ENCODE data around the gene CDC42BPB. TPM values are rescaled to one million over a fixed set of nuclear protein-coding genes. Genes with fewer than 3 reads are reported as not detected.
A peak's percentile ranks its signal among the peaks of the same experiment; 100 is the strongest.

The CDC42BPB gene
- total and polyA plus RNA-seq, 5 donors from 2014 or later = 0.08 to 19.2 (median 0.41) TPM

DNA sequence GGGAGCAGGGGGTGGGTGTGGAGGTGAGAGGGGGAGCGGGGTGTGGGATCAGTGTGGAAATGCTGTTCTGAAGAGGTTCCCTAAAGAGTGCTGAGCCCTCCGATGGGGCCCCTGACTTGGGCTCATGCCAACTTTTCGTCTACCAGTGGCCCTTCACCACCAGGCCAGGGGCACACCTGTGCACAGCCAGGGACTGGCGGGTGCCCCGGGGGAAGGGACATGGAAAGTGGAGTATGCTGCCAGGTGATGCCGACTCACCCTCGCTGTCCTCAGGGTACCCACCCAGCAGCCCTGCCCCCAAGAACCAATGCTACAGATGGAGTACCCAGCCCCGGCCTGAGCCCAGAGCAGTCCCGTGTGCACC lies 108.7 kb downstream of the CDC42BPB start:
- Histone ChIP-seq H3K4me3 (ENCODE audit: low read depth, low read length) (no peak overlapping the region), H3K4me1 (ENCODE audit: control insufficient read depth, insufficient read depth, low read length, poor library complexity, severe bottlenecking) (peaks cover 4% of the 10 kb centered on the region), H3K27me3 (ENCODE audit: control insufficient read depth, insufficient read depth, low read length) (no peaks in the 10 kb centered on the region), H3K27ac (ENCODE audit: insufficient read depth, low read length, poor library complexity, severe bottlenecking) (no peak overlapping the region), H3K36me3 (ENCODE audit: control insufficient read depth, insufficient read depth, low read length) (peaks cover 2% of the 10 kb centered on the region), H3K9me3 (ENCODE audit: control insufficient read depth in 2 of 2, low read length in 2 of 2) (no peaks in the 10 kb centered on the region)
- Mint-ChIP-seq H3K36me3 (peaks cover 5% of the 10 kb centered on the region), H3K4me1 (peaks cover 0 to 24% (median 8%) of the 10 kb centered on the region in 4 donors), H3K9me3 (no peaks in the 10 kb centered on the region), H3K27me3 (no peaks in the 10 kb centered on the region), H3K27ac (peak overlapping the region; percentile 12 to 93 (median 56)), H3K4me3 (peak overlapping the region in 2 of 4 donors; percentile 5 to 39)
- ATAC-seq (ENCODE audit: low read depth in 2 of 2) = no peak
- DNase-seq = no peak

DNA sequence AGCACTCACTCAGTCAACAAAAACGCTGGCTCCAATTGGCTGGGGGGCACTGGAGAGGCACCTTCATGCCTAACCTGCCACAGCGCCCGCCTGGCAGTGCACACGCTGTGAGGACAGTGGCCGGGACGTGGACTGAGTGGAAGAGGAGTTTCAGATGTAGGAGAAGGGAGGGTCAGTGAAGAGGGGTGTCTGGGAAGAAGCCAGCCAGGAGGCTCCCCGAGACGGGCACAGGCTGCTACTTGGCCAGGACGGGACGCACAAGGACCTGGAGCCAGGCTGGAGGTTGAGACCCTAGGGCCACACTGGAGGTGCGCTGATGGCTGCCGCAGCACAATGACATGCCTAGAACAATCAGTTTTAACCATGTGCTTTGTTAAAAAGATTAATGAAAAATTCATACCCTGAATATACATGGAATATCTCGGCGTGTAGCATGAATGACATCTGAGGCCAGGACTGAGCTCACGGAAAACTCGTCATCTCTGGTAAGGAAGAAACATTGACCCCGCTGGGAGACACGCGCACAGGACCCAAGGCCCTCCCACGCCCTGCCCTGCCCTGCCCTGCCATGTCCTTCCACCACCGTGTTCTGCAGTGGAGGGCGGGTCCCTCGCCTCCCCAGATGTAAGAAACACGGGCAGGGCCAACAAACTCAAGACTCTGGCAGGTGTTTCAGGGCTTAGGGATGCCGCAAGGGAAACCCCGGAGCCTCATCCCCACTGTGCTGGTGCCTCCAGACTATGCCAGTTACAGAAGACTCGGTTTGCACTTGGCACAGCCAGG lies 109.8 kb downstream of the CDC42BPB start:
- H3K27me3 Mint-ChIP-seq = no peaks in the 10 kb centered on the region
- peak overlapping the region in 2 of 3 donors; percentile 70 to 86 for H3K27ac Mint-ChIP-seq
- DNase-seq (no peak), ATAC-seq (ENCODE audit: low read depth in 2 of 2) (no peak)
- Histone ChIP-seq H3K36me3 (ENCODE audit: control insufficient read depth, insufficient read depth, low read length) (peaks cover 2% of the 10 kb centered on the region), H3K4me3 (ENCODE audit: low read depth, low read length) (no peak overlapping the region), H3K27me3 (ENCODE audit: control insufficient read depth, insufficient read depth, low read length) (no peaks in the 10 kb centered on the region), H3K27ac (ENCODE audit: insufficient read depth, low read length, poor library complexity, severe bottlenecking) (no peak overlapping the region), H3K9me3 (ENCODE audit: control insufficient read depth in 2 of 2, low read length in 2 of 2) (no peaks in the 10 kb centered on the region), H3K4me1 (ENCODE audit: control insufficient read depth, insufficient read depth, low read length, poor library complexity, severe bottlenecking) (peaks cover 4% of the 10 kb centered on the region)
- H3K9me3 Mint-ChIP-seq = no peaks in the 10 kb centered on the region
- peak overlapping the region in 1 of 4 donors; percentile 83 for H3K4me3 Mint-ChIP-seq
- peaks cover 0 to 24% (median 8%) of the 10 kb centered on the region in 4 donors for H3K4me1 Mint-ChIP-seq
- peaks cover 8% of the 10 kb centered on the region for H3K36me3 Mint-ChIP-seq

- H3K27ac ChIP-seq (ENCODE audit: insufficient read depth, low read length, poor library complexity, severe bottlenecking) = no peak overlapping the region
- Mint-ChIP-seq H3K4me1 (peaks cover 0 to 24% (median 8%) of the 10 kb centered on the region in 4 donors), H3K4me3 (no peak overlapping the region), H3K36me3 (peaks cover 8% of the 10 kb centered on the region), H3K27ac (no peak overlapping the region), H3K9me3 (no peaks in the 10 kb centered on the region), H3K27me3 (no peaks in the 10 kb centered on the region)
- no peaks in the 10 kb centered on the region for H3K9me3 ChIP-seq (ENCODE audit: control insufficient read depth in 2 of 2, low read length in 2 of 2)
- ATAC-seq (ENCODE audit: low read depth in 2 of 2) (no peak), DNase-seq (no peak)
- peaks cover 2% of the 10 kb centered on the region for H3K36me3 ChIP-seq (ENCODE audit: control insufficient read depth, insufficient read depth, low read length)
- no peaks in the 10 kb centered on the region for H3K27me3 ChIP-seq (ENCODE audit: control insufficient read depth, insufficient read depth, low read length)
- H3K4me1 ChIP-seq (ENCODE audit: control insufficient read depth, insufficient read depth, low read length, poor library complexity, severe bottlenecking) = peaks cover 4% of the 10 kb centered on the region
- no peak overlapping the region for H3K4me3 ChIP-seq (ENCODE audit: low read depth, low read length)
Measured at GRCh38 chr14:102945346-102946130, 111.8 kb downstream of the CDC42BPB start.

GRCh38 chr14:102944448-102945330 lies 112.7 kb downstream of the CDC42BPB start:
- Mint-ChIP-seq H3K27me3 (no peaks in the 10 kb centered on the region), H3K27ac (no peak overlapping the region), H3K36me3 (peaks cover 8% of the 10 kb centered on the region), H3K4me1 (peaks cover 0 to 23% (median 8%) of the 10 kb centered on the region in 4 donors), H3K9me3 (no peaks in the 10 kb centered on the region), H3K4me3 (no peak overlapping the region)
- DNase-seq (no peak), ATAC-seq (ENCODE audit: low read depth in 2 of 2) (no peak)
- H3K4me3 ChIP-seq (ENCODE audit: low read depth, low read length) = no peak overlapping the region
- H3K9me3 ChIP-seq (ENCODE audit: control insufficient read depth in 2 of 2, low read length in 2 of 2) = no peaks in the 10 kb centered on the region
- H3K4me1 ChIP-seq (ENCODE audit: control insufficient read depth, insufficient read depth, low read length, poor library complexity, severe bottlenecking) = peaks cover 4% of the 10 kb centered on the region
- no peak overlapping the region for H3K27ac ChIP-seq (ENCODE audit: insufficient read depth, low read length, poor library complexity, severe bottlenecking)
- no peaks in the 10 kb centered on the region for H3K27me3 ChIP-seq (ENCODE audit: control insufficient read depth, insufficient read depth, low read length)
- peaks cover 2% of the 10 kb centered on the region for H3K36me3 ChIP-seq (ENCODE audit: control insufficient read depth, insufficient read depth, low read length)

DNA sequence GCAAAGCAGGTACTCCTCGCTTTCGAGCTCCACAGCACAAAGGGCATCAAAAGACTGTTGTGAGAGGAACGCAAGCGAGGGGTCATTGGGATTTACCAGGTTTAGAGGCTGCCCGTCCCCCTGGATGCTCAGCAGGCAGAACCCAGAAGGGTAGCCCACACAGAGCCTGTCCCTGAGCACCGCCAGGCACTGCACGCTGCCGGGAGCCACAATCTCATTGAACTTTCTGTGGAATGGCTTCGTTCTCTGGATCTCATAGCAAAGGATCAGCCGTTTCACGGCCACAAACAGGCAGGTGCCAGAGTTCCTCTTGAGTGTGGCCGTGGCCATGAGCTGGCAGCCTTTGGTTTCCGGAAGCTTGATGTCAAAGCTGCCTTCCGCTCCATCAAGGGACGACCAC lies 113.4 kb downstream of the CDC42BPB start:
- Mint-ChIP-seq H3K36me3 (peaks cover 4% of the 10 kb centered on the region), H3K27me3 (no peaks in the 10 kb centered on the region), H3K4me1 (peaks cover 0 to 15% (median 6%) of the 10 kb centered on the region in 4 donors), H3K27ac (peak overlapping the region in 1 of 3 donors; percentile 46), H3K9me3 (no peaks in the 10 kb centered on the region), H3K4me3 (no peak overlapping the region)
- DNase-seq (no peak), ATAC-seq (ENCODE audit: low read depth in 2 of 2) (no peak)
- no peaks in the 10 kb centered on the region for H3K27me3 ChIP-seq (ENCODE audit: control insufficient read depth, insufficient read depth, low read length)
- no peak overlapping the region for H3K4me3 ChIP-seq (ENCODE audit: low read depth, low read length)
- H3K9me3 ChIP-seq (ENCODE audit: control insufficient read depth in 2 of 2, low read length in 2 of 2) = no peaks in the 10 kb centered on the region
- H3K36me3 ChIP-seq (ENCODE audit: control insufficient read depth, insufficient read depth, low read length) = no peaks in the 10 kb centered on the region
- H3K27ac ChIP-seq (ENCODE audit: insufficient read depth, low read length, poor library complexity, severe bottlenecking) = no peak overlapping the region
- H3K4me1 ChIP-seq (ENCODE audit: control insufficient read depth, insufficient read depth, low read length, poor library complexity, severe bottlenecking) = peaks cover 4% of the 10 kb centered on the region

GRCh38 chr14:102943454-102943853 lies 113.9 kb downstream of the CDC42BPB start:
- peaks cover 0 to 12% (median 5%) of the 10 kb centered on the region in 4 donors for H3K4me1 Mint-ChIP-seq
- no peaks in the 10 kb centered on the region for H3K36me3 ChIP-seq (ENCODE audit: control insufficient read depth, insufficient read depth, low read length)
- H3K9me3 ChIP-seq (ENCODE audit: control insufficient read depth in 2 of 2, low read length in 2 of 2) = no peaks in the 10 kb centered on the region
- DNase-seq = no peak
- H3K27ac ChIP-seq (ENCODE audit: insufficient read depth, low read length, poor library complexity, severe bottlenecking) = no peak overlapping the region
- H3K27me3 Mint-ChIP-seq = no peaks in the 10 kb centered on the region
- H3K4me3 ChIP-seq (ENCODE audit: low read depth, low read length) = no peak overlapping the region
- H3K4me3 Mint-ChIP-seq = no peak overlapping the region
- no peak for ATAC-seq (ENCODE audit: low read depth in 2 of 2)
- H3K27me3 ChIP-seq (ENCODE audit: control insufficient read depth, insufficient read depth, low read length) = no peaks in the 10 kb centered on the region
- H3K4me1 ChIP-seq (ENCODE audit: control insufficient read depth, insufficient read depth, low read length, poor library complexity, severe bottlenecking) = no peaks in the 10 kb centered on the region
- peaks cover 4% of the 10 kb centered on the region for H3K36me3 Mint-ChIP-seq
- H3K9me3 Mint-ChIP-seq = no peaks in the 10 kb centered on the region
- H3K27ac Mint-ChIP-seq = no peak overlapping the region

- no peak overlapping the region for H3K4me3 Mint-ChIP-seq
- H3K4me1 Mint-ChIP-seq = peaks cover 0 to 7% (median 3%) of the 10 kb centered on the region in 4 donors
- Histone ChIP-seq H3K36me3 (ENCODE audit: control insufficient read depth, insufficient read depth, low read length) (no peaks in the 10 kb centered on the region), H3K4me3 (ENCODE audit: low read depth, low read length) (no peak overlapping the region), H3K4me1 (ENCODE audit: control insufficient read depth, insufficient read depth, low read length, poor library complexity, severe bottlenecking) (no peaks in the 10 kb centered on the region), H3K27me3 (ENCODE audit: control insufficient read depth, insufficient read depth, low read length) (no peaks in the 10 kb centered on the region), H3K9me3 (ENCODE audit: control insufficient read depth in 2 of 2, low read length in 2 of 2) (no peaks in the 10 kb centered on the region), H3K27ac (ENCODE audit: insufficient read depth, low read length, poor library complexity, severe bottlenecking) (no peak overlapping the region)
- H3K27ac Mint-ChIP-seq = no peak overlapping the region
- H3K27me3 Mint-ChIP-seq = no peaks in the 10 kb centered on the region
- DNase-seq (no peak), ATAC-seq (ENCODE audit: low read depth in 2 of 2) (no peak)
- H3K9me3 Mint-ChIP-seq = no peaks in the 10 kb centered on the region
- H3K36me3 Mint-ChIP-seq = peaks cover 4% of the 10 kb centered on the region
Measured at GRCh38 chr14:102942069-102942468, 115.3 kb downstream of the CDC42BPB start.

All from CD4-positive, CD25-positive, alpha-beta regulatory T cell (primary cell).